Measurements from ENCODE around the gene EFHC1. TPM values are rescaled to one million over a fixed set of nuclear protein-coding genes. Genes with fewer than 3 reads are reported as not detected.

The EFHC1 gene
- total RNA-seq, 1 donor, result 6.4 TPM

DNA sequence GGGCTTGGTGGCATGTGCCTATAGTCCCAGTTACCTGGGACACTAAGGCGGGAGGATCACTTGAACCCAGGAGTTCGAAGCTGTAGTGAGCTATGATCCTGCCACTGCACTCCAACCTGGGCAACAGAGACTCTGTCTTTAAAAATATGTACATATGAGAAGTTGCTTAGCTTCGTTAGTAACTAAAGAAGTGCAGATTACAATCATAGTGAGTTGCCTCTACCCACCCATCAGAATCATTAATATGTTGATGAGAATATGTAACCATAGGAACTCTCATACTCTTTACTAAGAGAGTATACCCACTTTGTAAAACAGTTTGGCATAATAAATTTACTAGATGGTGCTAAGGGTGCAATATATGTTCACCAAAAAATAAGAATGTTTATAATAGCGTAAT, 54.0 kb downstream of the EFHC1 start:
- Histone ChIP-seq H3K4me3 (ENCODE audit: low read length) (no peak overlapping the region), H3K9me3 (ENCODE audit: low read depth, low read length) (no peaks in the 10 kb centered on the region), H3K4me1 (ENCODE audit: insufficient read depth, low read length) (no peaks in the 10 kb centered on the region), H3K27me3 (ENCODE audit: insufficient read depth, low read length) (no peaks in the 10 kb centered on the region)

DNA sequence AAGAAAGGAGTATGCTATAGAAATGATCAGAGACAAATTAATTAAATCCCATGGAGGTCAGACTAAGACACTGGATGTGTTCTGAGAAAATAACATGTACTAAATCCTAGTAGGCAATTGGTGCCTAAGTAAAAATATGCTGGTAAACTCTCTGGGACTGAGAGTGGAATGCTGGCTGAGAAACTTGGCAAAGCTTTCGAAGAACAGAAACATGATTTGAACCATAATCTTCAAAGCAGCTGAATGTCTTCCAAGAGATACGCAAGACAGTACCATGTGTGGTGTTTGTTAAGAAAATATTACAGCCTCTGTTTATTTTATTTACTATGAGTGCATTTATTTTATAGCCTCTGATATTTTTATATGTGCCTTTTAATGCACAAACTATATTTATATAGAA, 55.2 kb downstream of the EFHC1 start:
- Histone ChIP-seq H3K27me3 (ENCODE audit: insufficient read depth, low read length) (no peaks in the 10 kb centered on the region), H3K9me3 (ENCODE audit: low read depth, low read length) (no peaks in the 10 kb centered on the region), H3K4me3 (ENCODE audit: low read length) (no peak overlapping the region), H3K4me1 (ENCODE audit: insufficient read depth, low read length) (no peaks in the 10 kb centered on the region)

DNA sequence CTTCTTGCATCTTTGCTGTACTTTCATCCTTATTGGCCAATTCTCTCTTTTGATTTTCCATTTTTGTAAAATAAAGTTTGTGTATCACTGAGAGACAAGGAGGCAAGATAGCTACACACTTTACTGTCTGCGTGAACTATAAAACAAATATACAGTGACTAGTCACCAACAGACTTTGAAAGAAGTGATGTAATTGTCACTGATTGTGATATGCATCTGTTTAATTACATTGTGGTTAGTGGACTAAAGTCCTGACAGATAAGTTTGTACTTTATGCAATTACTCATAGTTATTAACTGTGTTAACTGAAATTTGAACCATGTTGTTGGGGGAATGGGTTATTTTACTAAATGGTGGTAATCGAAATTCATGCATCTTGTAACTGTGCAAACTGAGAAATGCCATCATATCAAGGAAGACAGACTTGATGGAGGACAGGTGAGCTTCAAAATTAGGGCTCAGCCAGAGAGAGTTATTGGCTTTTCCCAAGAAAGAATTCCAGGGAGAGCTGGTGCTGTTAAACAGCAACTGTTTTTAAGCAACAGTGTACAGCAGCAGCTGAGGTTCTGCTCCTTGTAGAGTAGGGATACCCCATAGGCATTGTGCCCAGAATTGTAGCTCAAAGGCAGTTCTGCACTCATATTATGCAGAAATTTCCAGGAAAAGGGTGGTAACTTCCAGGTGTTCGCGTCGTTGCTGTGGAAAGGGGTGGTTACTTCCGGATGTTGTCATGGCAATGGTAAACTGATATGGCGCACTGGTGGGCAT, 62.9 kb downstream of the EFHC1 start:
- no peak overlapping the region for H3K4me3 ChIP-seq (ENCODE audit: low read length)
- H3K27me3 ChIP-seq (ENCODE audit: insufficient read depth, low read length), result no peaks in the 10 kb centered on the region
- H3K4me1 ChIP-seq (ENCODE audit: insufficient read depth, low read length), result no peaks in the 10 kb centered on the region
- no peaks in the 10 kb centered on the region for H3K9me3 ChIP-seq (ENCODE audit: low read depth, low read length)

DNA sequence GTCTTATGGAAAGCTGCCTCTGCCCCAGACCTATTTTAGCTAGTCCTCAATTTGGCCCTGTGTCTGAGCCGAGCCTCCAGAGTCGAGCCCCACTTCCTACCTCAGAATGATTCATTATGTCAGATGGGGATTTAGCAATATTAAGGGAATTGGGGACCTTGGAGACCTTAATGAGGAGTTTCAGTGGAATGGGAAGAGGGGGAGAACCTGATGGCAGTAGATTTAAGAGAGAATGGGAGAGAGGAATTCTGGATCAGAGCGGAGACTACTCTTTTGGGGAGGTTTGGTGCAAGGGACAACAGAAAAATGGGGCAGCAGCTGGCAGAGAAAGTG, 63.5 kb downstream of the EFHC1 start:
- H3K9me3 ChIP-seq (ENCODE audit: low read depth, low read length), result no peaks in the 10 kb centered on the region
- H3K27me3 ChIP-seq (ENCODE audit: insufficient read depth, low read length), result no peaks in the 10 kb centered on the region
- no peaks in the 10 kb centered on the region for H3K4me1 ChIP-seq (ENCODE audit: insufficient read depth, low read length)
- no peak overlapping the region for H3K4me3 ChIP-seq (ENCODE audit: low read length)

DNA sequence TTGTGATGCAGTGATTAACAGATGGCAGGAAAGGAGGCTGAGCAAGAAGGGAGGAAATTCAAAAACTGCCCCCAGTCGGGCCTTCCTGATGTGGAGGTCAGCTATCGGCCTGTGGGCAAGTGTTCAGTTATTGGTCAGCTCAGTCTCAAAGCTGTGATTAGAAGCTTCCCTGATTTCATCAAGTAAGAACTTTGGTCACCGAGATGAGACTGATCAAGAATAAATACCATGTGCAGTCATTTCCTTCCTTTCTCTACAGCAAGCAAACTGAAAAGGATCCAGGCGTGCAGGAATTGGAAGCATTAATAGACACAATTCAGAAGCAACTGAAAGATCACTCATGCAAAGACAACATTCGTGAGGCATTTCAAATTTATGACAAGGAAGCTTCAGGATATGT, 69.7 kb downstream of the EFHC1 start:
- H3K27me3 ChIP-seq (ENCODE audit: insufficient read depth, low read length), result no peaks in the 10 kb centered on the region
- no peaks in the 10 kb centered on the region for H3K4me1 ChIP-seq (ENCODE audit: insufficient read depth, low read length)
- no peaks in the 10 kb centered on the region for H3K9me3 ChIP-seq (ENCODE audit: low read depth, low read length)
- H3K4me3 ChIP-seq (ENCODE audit: low read length), result no peak overlapping the region

DNA sequence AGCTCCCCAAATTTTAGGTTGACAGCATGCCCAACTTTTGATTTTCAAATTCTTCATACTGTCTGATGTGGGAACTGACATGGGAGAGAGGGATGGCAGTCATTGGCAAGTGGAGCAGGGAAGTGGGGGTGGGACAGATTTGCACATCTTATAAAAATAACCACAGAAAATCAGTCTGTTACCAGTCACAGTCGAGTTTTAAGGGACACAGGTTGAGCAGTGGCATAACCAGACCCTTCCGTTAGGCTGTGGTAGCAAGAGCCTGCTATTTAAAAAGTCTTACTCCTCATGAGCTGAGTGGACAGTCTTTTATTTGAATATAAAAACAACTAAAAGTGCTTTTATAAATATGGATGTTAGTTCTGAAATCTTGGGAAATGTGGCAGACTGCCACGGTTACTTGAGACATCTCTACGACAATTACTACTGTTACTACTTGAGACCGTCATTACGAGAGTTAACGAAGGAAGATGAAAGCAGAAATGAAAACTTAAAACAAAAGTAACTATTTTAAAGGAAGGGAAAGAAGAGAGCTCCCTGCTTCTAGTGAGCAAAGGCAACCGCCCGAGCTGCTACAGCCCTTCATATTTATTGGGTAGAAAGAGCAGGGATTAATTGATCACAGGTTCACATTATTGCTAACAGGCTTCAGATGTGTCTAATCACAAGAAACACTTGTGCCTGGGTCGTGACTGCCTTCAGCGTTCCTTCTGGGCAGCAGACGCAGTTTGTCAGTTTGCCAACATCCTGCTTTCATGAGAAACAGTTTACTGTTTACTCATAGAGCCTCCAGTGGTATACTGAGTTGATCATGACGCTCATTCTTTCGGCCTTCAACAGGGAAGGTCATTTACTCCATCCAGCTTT, 71.3 kb downstream of the EFHC1 start:
- no peak overlapping the region for H3K4me3 ChIP-seq (ENCODE audit: low read length)
- no peaks in the 10 kb centered on the region for H3K9me3 ChIP-seq (ENCODE audit: low read depth, low read length)
- H3K4me1 ChIP-seq (ENCODE audit: insufficient read depth, low read length), result no peaks in the 10 kb centered on the region
- no peaks in the 10 kb centered on the region for H3K27me3 ChIP-seq (ENCODE audit: insufficient read depth, low read length)

DNA sequence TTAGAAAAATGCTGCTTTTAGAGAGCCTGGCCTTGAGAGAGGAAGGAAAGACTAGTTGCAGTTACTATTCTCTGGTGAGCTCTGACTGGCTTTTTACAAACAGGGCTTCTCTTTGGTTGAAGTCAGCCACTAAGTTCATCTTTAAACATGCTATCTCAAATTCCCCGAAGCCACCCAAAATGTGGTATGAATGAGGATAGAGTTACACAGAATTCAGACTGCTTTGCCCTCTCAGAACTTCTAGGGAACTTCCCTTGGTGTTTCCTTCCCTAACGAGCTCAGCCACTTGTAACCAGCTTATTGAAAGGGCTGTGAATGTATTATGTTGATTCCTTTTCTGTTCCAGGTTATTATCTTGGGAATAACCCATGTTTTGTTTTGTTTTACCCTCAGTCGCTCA, 73.5 kb downstream of the EFHC1 start:
- Histone ChIP-seq H3K9me3 (ENCODE audit: low read depth, low read length) (no peaks in the 10 kb centered on the region), H3K4me3 (ENCODE audit: low read length) (no peak overlapping the region), H3K4me1 (ENCODE audit: insufficient read depth, low read length) (no peaks in the 10 kb centered on the region), H3K27me3 (ENCODE audit: insufficient read depth, low read length) (no peaks in the 10 kb centered on the region)

DNA sequence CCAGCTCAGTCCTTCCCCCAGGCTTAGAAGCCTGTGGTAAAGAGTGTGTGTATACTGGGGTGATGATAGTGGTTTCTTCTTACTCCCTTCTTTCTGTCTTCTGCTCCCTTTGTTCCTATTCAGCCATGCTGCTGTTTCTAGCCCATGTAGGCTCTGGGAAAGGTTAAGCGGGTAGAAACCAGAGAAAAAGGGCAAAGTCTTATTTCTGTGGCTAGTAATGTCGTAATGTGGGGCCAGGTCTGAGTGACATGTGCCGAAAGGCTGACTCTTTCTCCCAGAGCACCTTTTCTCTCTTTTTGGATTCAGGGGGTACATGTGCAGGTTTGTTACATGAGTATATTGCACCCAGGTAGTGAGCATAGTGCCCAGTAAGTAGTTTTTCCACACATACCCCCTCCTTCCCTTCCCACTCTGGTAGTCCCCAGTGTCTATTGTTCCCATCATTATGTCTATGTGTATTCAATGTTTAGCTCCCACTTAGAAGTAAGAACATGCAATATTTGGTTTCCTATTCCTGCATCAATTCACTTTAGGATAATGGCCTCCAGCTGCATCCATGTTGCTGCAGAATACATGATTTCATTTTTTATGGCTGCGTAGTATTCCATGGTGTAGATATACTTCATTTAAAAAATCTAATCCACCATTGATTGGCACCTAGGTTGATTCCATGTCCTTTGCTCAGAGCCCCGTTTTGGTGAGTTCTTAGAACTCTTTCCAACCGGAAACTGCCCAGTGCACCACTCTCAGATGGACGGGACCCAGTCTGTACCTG, 74.3 kb downstream of the EFHC1 start:
- Histone ChIP-seq H3K9me3 (ENCODE audit: low read depth, low read length) (no peaks in the 10 kb centered on the region), H3K27me3 (ENCODE audit: insufficient read depth, low read length) (no peaks in the 10 kb centered on the region), H3K4me3 (ENCODE audit: low read length) (no peak overlapping the region), H3K4me1 (ENCODE audit: insufficient read depth, low read length) (no peaks in the 10 kb centered on the region)

DNA sequence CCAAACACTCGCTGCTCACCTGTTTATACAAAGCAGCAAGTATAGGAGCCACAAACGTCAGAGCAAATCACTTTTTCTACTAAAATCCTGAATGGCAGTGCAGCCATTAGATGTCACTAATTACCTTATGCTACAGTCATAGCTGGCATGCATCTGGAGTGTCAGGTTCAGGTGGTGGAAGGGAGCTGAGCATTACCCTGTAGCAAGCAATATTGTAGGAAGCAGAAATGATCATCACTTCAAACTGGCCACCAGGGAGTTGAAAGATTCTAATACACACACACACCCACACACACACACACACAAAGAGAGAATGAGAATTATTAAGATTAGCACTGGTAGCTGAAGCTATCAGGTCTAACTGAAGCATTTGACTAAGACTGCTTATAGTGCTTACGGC, 75.8 kb downstream of the EFHC1 start:
- H3K9me3 ChIP-seq (ENCODE audit: low read depth, low read length), result no peaks in the 10 kb centered on the region

DNA sequence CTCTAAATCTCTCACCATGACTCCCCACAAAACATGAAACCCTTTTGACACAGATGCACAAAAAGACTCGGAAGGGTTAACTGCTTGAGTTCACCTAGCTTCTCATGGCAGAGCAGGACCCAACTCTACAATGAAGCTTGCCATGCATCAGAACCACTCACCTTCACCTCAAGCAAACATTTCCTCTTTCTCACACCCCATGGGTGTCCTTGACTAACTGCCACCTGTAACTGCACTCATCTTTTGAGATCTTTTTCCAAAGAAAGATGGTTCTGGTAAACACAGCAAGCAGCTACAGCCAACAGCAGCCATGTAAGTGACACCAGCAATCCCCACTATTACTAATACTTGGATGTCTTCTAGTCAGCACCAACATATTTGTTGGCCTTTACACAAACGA, 76.5 kb downstream of the EFHC1 start:
- H3K9me3 ChIP-seq (ENCODE audit: low read depth, low read length), result no peaks in the 10 kb centered on the region
- no peaks in the 10 kb centered on the region for H3K4me1 ChIP-seq (ENCODE audit: insufficient read depth, low read length)
- no peak overlapping the region for H3K4me3 ChIP-seq (ENCODE audit: low read length)
- H3K27me3 ChIP-seq (ENCODE audit: insufficient read depth, low read length), result no peaks in the 10 kb centered on the region

More for the DNA sequence above, 75.8 kb downstream of the EFHC1 start:
- Histone ChIP-seq H3K27me3 (ENCODE audit: insufficient read depth, low read length) (no peaks in the 10 kb centered on the region), H3K4me1 (ENCODE audit: insufficient read depth, low read length) (no peaks in the 10 kb centered on the region), H3K4me3 (ENCODE audit: low read length) (no peak overlapping the region)

DNA sequence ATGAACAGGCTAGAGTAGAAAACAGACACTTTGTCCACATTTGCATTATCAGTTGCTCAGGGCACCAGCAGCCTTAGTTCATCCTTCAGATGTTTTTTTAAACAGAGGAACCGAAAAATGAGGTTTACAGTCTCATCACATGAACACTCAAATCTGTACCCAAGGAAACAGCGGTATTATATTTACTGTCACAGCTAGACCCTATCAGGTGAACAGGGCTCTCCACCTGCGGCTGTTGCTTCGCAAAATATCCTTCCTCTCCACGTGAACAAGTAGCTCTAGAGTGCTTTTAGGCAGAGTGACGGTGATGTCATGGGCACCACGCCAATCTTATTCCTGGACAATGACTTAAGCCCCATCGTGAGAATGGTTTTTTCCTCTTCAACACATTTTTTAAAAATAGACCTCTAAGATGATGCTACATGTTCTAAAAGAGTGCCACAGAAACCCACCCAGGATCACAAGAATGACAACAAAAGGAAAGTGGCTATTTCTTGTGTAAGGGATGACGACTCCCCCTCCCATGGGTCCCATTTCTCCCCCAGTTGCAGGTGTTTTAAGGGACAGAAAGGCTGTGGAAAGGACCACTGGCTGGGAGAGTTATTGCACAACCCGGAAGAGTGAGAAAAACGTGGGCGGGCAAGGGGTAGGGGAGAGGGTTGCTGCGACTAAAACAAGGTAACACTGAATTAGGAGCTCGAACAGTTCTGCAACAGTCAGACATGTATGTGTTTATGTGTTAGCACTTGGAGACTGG, 77.7 kb downstream of the EFHC1 start:
- no peaks in the 10 kb centered on the region for H3K4me1 ChIP-seq (ENCODE audit: insufficient read depth, low read length)
- no peak overlapping the region for H3K4me3 ChIP-seq (ENCODE audit: low read length)
- H3K9me3 ChIP-seq (ENCODE audit: low read depth, low read length), result no peaks in the 10 kb centered on the region
- H3K27me3 ChIP-seq (ENCODE audit: insufficient read depth, low read length), result no peaks in the 10 kb centered on the region

DNA sequence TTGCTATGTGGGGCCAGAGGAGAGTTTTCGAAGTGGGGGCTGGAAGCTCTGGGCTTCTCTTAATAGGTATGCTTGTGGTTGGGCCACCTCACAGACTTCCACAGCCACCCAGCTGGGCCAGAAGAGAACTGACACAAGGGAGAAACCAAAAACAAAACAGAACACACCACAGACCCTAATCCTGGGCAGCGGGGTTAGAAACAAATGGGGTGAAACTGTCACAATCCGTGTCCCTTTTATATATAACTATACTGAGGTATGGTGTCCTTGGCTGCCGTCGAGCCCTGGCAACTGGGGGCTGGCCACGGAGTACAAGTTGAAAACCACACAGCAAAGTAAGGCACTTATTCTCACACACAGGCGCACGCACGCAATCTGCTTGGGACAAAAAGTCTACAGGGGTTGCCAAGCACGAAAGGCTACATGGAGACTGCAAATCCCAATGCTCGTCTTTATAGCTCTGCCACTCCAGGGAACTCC, 78.4 kb downstream of the EFHC1 start:
- no peak overlapping the region for H3K4me3 ChIP-seq (ENCODE audit: low read length)
- peaks cover 6% of the 10 kb centered on the region for H3K4me1 ChIP-seq (ENCODE audit: insufficient read depth, low read length)
- H3K27me3 ChIP-seq (ENCODE audit: insufficient read depth, low read length), result no peaks in the 10 kb centered on the region

DNA sequence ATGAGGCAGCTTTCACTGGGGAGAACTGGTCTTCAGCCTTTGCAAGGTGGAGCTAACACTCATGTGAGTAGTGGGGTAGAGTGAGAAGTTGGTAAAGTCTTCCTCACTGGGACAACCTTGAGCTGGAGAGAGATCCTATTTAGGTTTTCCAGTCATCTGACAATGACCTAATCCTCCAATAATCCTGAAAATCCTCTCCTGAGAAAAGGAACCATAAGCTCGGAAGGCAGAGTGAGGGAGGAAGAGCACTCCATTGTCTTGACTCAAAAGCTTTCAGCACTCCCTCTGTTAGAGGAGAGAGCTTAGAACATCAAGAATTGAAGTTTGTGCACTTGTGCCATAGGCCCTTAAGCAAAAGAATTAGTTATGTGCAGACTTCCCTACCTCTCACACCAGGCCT, 78.9 kb downstream of the EFHC1 start:
- Histone ChIP-seq H3K4me1 (ENCODE audit: insufficient read depth, low read length) (peaks cover 10% of the 10 kb centered on the region), H3K27me3 (ENCODE audit: insufficient read depth, low read length) (no peaks in the 10 kb centered on the region), H3K4me3 (ENCODE audit: low read length) (no peak overlapping the region), H3K9me3 (ENCODE audit: low read depth, low read length) (no peaks in the 10 kb centered on the region)

More for the DNA sequence above, 78.4 kb downstream of the EFHC1 start:
- no peaks in the 10 kb centered on the region for H3K9me3 ChIP-seq (ENCODE audit: low read depth, low read length)

DNA sequence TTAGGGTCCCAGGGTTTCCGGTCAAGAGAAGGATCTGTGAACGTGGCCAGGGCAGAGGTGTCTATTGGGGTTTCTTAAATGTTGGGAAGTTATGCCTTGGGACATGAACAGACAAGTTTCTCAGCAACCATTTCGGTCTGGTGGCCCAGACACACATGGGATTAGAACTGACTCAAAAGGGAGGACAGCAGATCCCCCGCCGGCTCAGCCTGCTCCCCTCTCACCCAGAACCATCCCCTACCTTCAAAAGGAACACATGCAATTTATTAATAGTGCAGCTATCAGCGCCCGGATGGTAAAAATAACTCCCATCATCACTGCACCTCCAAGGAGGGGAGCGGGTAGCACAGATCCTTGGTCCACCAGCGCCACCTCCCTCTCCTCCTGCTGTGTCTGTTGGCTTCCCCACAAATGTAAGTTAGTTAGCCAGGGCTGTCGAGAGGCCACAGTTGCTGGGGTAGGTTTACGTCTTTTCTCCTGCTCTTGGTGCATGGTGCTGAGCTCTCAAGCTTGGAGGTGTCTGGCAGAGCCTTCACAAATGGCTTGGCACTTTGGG, 79.6 kb downstream of the EFHC1 start:
- no peaks in the 10 kb centered on the region for H3K27me3 ChIP-seq (ENCODE audit: insufficient read depth, low read length)
- peaks cover 17% of the 10 kb centered on the region for H3K4me1 ChIP-seq (ENCODE audit: insufficient read depth, low read length)
- H3K4me3 ChIP-seq (ENCODE audit: low read length), result no peak overlapping the region
- H3K9me3 ChIP-seq (ENCODE audit: low read depth, low read length), result no peaks in the 10 kb centered on the region

All from mononuclear cell (primary cell).